DND-41 (cell line): ENCODE data around the gene CHST14.

Experiments
- ATAC-seq: fragments of 200-7000 bp; cut with Tn5 transposase; 3 replicates; pipeline ENCODE4 v1.9.1; 2021; ENCODE audit warnings: low read depth; ENCODE audit not compliant: insufficient read depth
- DNase-seq: peaks from one replicate; pipeline ENCODE4 v3.0.0-alpha.2; 2020
- H2AFZ ChIP-seq: 2 replicates; pipeline ENCODE4 v1.6.0; 2012; ENCODE audit warnings: low read depth, low read length
- H3K27ac ChIP-seq: 2 replicates; pipeline ENCODE4 v1.5.1; 2012; ENCODE audit warnings: low read length, inconsistent platforms
- H3K27me3 ChIP-seq: fragments of 200-600 bp; sonication (generic); 2 replicates; pipeline ENCODE4 v1.6.0; 2012; ENCODE audit warnings: low read length, mild to moderate bottlenecking, inconsistent platforms; ENCODE audit not compliant: insufficient read depth, poor library complexity
- H3K36me3 ChIP-seq: 2 replicates; pipeline ENCODE4 v1.5.1; 2012; ENCODE audit warnings: low read length, inconsistent platforms; ENCODE audit not compliant: insufficient read depth
- H3K4me1 ChIP-seq: 2 replicates; pipeline ENCODE4 v1.5.1; 2012; ENCODE audit warnings: mild to moderate bottlenecking, low read length; ENCODE audit not compliant: insufficient read depth
- H3K4me2 ChIP-seq: 2 replicates; pipeline ENCODE4 v1.6.0; 2012; ENCODE audit warnings: mild to moderate bottlenecking, moderate library complexity, low read length, inconsistent platforms; ENCODE audit not compliant: insufficient read depth
- H3K4me3 ChIP-seq, 2 experiments: fragments of 200-600 bp in 1 of 2; shearing (Covaris generic) in 1 of 2; 2 replicates each; pipeline ENCODE4 v1.5.1; 2012 to 2016; ENCODE audit warnings: inconsistent platforms in 2 of 2, low read length in 2 of 2, mild to moderate bottlenecking in 2 of 2, low read depth in 1 of 2, moderate library complexity in 1 of 2
- H3K79me2 ChIP-seq: 2 replicates; pipeline ENCODE4 v1.6.0; 2012; ENCODE audit warnings: low read length, inconsistent platforms; ENCODE audit not compliant: insufficient read depth
- H3K9ac ChIP-seq: 2 replicates; pipeline ENCODE4 v1.6.0; 2012; ENCODE audit warnings: low read depth, mild to moderate bottlenecking, inconsistent platforms, low read length, moderate library complexity
- H3K9me3 ChIP-seq: 2 replicates; pipeline ENCODE4 v1.5.1; 2012; ENCODE audit warnings: low read length, moderate library complexity, mild to moderate bottlenecking, inconsistent platforms; ENCODE audit not compliant: insufficient read depth, severe bottlenecking
- H4K20me1 ChIP-seq: 2 replicates; pipeline ENCODE4 v1.6.0; 2012; ENCODE audit warnings: low read length; ENCODE audit not compliant: insufficient read depth
- EZH2 ChIP-seq: IDR thresholded peaks from 3 replicates; pipeline ENCODE4 v1.6.1; 2012; ENCODE audit warnings: borderline replicate concordance, low read depth, mild to moderate bottlenecking, moderate library complexity, low read length, inconsistent platforms; ENCODE audit not compliant: severe bottlenecking
- TF ChIP-seq, protein P1 (sequence below): IDR thresholded peaks from 2 replicates; pipeline ENCODE4 v1.5.1; 2012; ENCODE audit warnings: borderline replicate concordance, low read length, moderate library complexity, mild to moderate bottlenecking; ENCODE audit not compliant: poor library complexity, severe bottlenecking; ENCODE audit errors: extremely low read depth

Gene CHST14

DNA sequence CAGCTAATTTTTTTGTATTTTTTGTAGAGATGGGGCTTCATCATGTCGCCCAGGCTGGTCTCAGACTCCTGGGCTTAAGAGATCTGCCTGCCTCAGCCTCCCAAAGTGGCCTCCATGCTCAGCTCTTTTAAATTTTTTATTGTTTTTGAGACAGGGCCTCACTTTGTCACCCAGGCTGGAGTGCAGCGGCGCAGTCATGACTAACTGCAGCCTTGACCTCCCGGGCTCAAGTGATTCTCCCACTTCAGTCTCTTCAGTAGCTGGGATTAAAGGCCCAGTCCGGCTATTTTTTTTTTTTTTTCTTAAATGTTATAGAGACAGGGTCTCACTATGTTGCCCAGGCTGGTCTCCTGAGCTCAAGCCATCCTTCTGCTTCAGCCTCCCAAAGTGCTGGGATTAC lies 45.1 kb upstream of the CHST14 start:
- H3K79me2 ChIP-seq = no peaks in the 10 kb centered on the region
- H3K27me3 ChIP-seq = no peaks in the 10 kb centered on the region
- ATAC-seq (no peak), DNase-seq (no peak)
- H3K4me2 ChIP-seq = no peak overlapping the region
- H4K20me1 ChIP-seq = no peaks in the 10 kb centered on the region
- TF ChIP-seq, protein P1, sequence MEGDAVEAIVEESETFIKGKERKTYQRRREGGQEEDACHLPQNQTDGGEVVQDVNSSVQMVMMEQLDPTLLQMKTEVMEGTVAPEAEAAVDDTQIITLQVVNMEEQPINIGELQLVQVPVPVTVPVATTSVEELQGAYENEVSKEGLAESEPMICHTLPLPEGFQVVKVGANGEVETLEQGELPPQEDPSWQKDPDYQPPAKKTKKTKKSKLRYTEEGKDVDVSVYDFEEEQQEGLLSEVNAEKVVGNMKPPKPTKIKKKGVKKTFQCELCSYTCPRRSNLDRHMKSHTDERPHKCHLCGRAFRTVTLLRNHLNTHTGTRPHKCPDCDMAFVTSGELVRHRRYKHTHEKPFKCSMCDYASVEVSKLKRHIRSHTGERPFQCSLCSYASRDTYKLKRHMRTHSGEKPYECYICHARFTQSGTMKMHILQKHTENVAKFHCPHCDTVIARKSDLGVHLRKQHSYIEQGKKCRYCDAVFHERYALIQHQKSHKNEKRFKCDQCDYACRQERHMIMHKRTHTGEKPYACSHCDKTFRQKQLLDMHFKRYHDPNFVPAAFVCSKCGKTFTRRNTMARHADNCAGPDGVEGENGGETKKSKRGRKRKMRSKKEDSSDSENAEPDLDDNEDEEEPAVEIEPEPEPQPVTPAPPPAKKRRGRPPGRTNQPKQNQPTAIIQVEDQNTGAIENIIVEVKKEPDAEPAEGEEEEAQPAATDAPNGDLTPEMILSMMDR = no peak
- no peak for TF ChIP-seq EZH2
- H3K4me1 ChIP-seq = peaks cover 3% of the 10 kb centered on the region; the same call in 1 of the 2 replicates
- H3K9me3 ChIP-seq = no peaks in the 10 kb centered on the region
- H3K4me3 ChIP-seq = no peak overlapping the region
- H3K27ac ChIP-seq = no peak overlapping the region
- H2AFZ ChIP-seq = no peak overlapping the region
- H3K9ac ChIP-seq = no peak overlapping the region
- no peaks in the 10 kb centered on the region for H3K36me3 ChIP-seq

DNA sequence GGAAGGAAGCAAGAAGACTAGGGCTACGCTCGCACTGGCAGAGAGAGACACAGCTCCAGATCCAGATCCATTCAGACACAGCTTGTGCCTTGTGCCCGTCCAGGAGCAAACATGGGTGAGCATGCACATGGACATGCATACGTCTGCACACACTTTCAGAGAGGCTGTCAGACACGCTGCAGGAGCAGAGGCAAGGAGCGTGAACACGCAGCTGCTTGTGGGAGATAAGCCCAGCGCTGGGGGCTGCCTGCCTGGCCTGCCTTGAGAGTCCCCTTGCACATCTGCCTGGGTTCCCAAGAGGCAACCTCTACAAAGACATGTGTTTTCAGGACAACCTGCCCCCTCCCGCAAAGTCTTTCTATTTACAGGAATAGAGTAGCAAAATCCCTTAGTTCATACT lies 43.6 kb upstream of the CHST14 start:
- no peaks in the 10 kb centered on the region for H3K4me1 ChIP-seq
- H2AFZ ChIP-seq = no peak overlapping the region
- H3K27me3 ChIP-seq = no peaks in the 10 kb centered on the region
- no peaks in the 10 kb centered on the region for H3K79me2 ChIP-seq
- ATAC-seq = no peak
- H4K20me1 ChIP-seq = no peaks in the 10 kb centered on the region
- TF ChIP-seq, protein P1 = no peak
- no peak for TF ChIP-seq EZH2
- no peaks in the 10 kb centered on the region for H3K9me3 ChIP-seq
- DNase-seq = no peak
- no peak overlapping the region for H3K4me3 ChIP-seq
- no peak overlapping the region for H3K9ac ChIP-seq
- no peak overlapping the region for H3K4me2 ChIP-seq
- H3K36me3 ChIP-seq = no peaks in the 10 kb centered on the region
- no peak overlapping the region for H3K27ac ChIP-seq

DNA sequence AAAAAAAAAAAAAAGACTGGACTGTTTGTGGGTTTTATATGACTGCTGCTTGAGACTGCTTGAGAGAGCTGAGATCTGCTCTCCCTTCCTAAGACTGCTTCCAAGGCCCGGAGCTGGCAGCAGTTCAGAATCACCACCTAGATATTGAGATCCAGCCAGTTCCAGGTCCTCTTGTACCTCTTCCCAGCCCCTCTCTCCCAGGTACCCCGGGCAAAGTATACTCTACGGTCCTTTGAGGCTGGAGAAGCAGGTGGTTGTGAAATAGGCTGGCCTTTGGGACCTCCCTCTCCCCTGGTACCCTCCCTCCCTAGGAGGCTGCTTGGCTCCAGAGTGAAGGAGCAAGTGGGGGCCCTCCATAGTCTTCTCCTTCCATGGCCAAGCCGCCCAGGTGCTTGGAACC lies 42.6 kb upstream of the CHST14 start:
- Histone ChIP-seq H4K20me1 (no peaks in the 10 kb centered on the region), H3K4me3 (no peak overlapping the region), H3K79me2 (no peaks in the 10 kb centered on the region), H3K4me1 (no peaks in the 10 kb centered on the region), H3K36me3 (no peaks in the 10 kb centered on the region), H2AFZ (no peak overlapping the region), H3K4me2 (no peak overlapping the region), H3K9ac (no peak overlapping the region), H3K27ac (no peak overlapping the region), H3K9me3 (no peaks in the 10 kb centered on the region), H3K27me3 (no peaks in the 10 kb centered on the region)
- TF ChIP-seq, protein P1 = no peak
- no peak for TF ChIP-seq EZH2
- DNase-seq (no peak), ATAC-seq (no peak)

DNA sequence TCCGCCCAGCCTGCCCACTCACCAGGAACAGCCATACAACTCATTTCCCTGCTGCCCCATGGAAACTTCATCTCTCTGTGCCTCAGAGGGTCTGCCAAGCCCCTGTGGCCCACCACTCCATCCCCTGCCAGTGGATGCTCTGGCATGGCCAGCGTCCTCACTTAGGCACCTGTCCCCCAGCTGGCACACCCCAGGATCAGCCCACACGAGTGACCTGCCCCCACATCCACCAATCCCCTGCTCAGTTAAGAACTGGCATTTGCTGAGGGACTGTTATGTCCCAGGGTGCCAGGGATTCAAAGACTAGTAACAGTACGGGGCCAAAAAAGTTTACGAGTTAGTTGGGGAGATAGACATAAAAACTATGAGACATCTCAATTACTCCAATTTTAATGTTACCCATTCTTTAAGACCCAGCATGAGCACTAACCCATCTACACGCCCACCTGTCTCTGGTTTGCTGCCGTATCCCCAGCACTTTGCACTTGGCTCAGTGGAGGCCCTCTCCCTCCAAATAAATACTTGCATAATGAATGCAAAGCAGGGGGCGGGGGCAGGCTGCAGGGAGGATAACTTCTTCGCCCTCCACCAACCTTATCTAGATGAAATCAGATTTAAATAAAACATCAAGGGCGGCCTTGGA lies 41.6 kb upstream of the CHST14 start:
- no peak overlapping the region for H3K27ac ChIP-seq
- TF ChIP-seq, protein P1 = no peak
- TF ChIP-seq EZH2 = no peak

More for the DNA sequence above, 41.6 kb upstream of the CHST14 start:
- Histone ChIP-seq H3K4me2 (no peak overlapping the region), H3K4me1 (no peaks in the 10 kb centered on the region), H3K9ac (no peak overlapping the region), H3K4me3 (no peak overlapping the region), H3K36me3 (no peaks in the 10 kb centered on the region), H3K9me3 (no peaks in the 10 kb centered on the region), H2AFZ (no peak overlapping the region), H4K20me1 (no peaks in the 10 kb centered on the region), H3K27me3 (no peaks in the 10 kb centered on the region), H3K79me2 (no peaks in the 10 kb centered on the region)
- no peak for DNase-seq
- ATAC-seq = no peak
